ENCODE data around the gene GNAI3. TPM values are rescaled to one million over a fixed set of nuclear protein-coding genes. Genes with fewer than 3 reads are reported as not detected.
"Not testable (repeated sequence)": the region's sequence is repeated elsewhere in the genome, so short reads cannot be mapped to it uniquely, and the experiment has no call there.

Gene GNAI3
- total RNA-seq, 1 experiment from 2014 or later = 8.3 TPM

GRCh38 chr1:109657395-109657794 is 109.0 kb downstream of the GNAI3 start:
- in situ Hi-C loops (cut with HindIII; ENCODE audit: low pct_unique_long_range_greater_than_20kb, low sequenced_read_pairs) = no loop called here
- DNase-seq (ENCODE audit: low read depth, low spot score) = no peak

GRCh38 chr1:109657970-109658369 is 109.6 kb downstream of the GNAI3 start:
- in situ Hi-C loops (cut with HindIII; ENCODE audit: low pct_unique_long_range_greater_than_20kb, low sequenced_read_pairs) = no loop called here

GRCh38 chr1:109658533-109659042 is 110.2 kb downstream of the GNAI3 start:
- in situ Hi-C loops (cut with HindIII; ENCODE audit: low pct_unique_long_range_greater_than_20kb, low sequenced_read_pairs) = no loop called here
- DNase-seq (ENCODE audit: low read depth, low spot score) = no peak

More at GRCh38 chr1:109657970-109658369, 109.6 kb downstream of the GNAI3 start:
- no peak for DNase-seq (ENCODE audit: low read depth, low spot score)

GRCh38 chr1:109659145-109659544 is 110.7 kb downstream of the GNAI3 start:
- no peak for DNase-seq (ENCODE audit: low read depth, low spot score)
- in situ Hi-C loops (cut with HindIII; ENCODE audit: low pct_unique_long_range_greater_than_20kb, low sequenced_read_pairs) = no loop called here

GRCh38 chr1:109659997-109660690 is 111.7 kb downstream of the GNAI3 start:
- in situ Hi-C loops (cut with HindIII; ENCODE audit: low pct_unique_long_range_greater_than_20kb, low sequenced_read_pairs) = no loop called here
- DNase-seq (ENCODE audit: low read depth, low spot score) = no peak

- DNase-seq (ENCODE audit: low read depth, low spot score); in situ Hi-C loops (cut with HindIII; ENCODE audit: low pct_unique_long_range_greater_than_20kb, low sequenced_read_pairs): not testable (repeated sequence)
Observed at GRCh38 chr1:109660691-109661026, 112.2 kb downstream of the GNAI3 start.

- in situ Hi-C loops (cut with HindIII; ENCODE audit: low pct_unique_long_range_greater_than_20kb, low sequenced_read_pairs) = no loop called here
- no peak for DNase-seq (ENCODE audit: low read depth, low spot score)
Observed at GRCh38 chr1:109661391-109661790, 113.0 kb downstream of the GNAI3 start.

- no peak for DNase-seq (ENCODE audit: low read depth, low spot score)
- in situ Hi-C loops (cut with HindIII; ENCODE audit: low pct_unique_long_range_greater_than_20kb, low sequenced_read_pairs) = no loop called here
Observed at GRCh38 chr1:109664671-109665070, 116.3 kb downstream of the GNAI3 start.

- peak; percentile 65 for DNase-seq (ENCODE audit: low read depth, low spot score)
- in situ Hi-C loops (cut with HindIII; ENCODE audit: low pct_unique_long_range_greater_than_20kb, low sequenced_read_pairs) = no loop called here
Observed at GRCh38 chr1:109667452-109668122, 119.2 kb downstream of the GNAI3 start, which contains the start of gene GSTM2. Gene GSTM2 (plus strand): TSS chr1:109668057. CDS start chr1:109668116, 59 bp downstream.

Small RNA genes within 50 kb of the gene (small RNA-seq; reads per million reads assigned to genes)
- 0 to 0.05 reads per million in 2 experiments for gene RNU6V

Other genes with a start within 250 kb of the GNAI3 start
- 0.18 TPM in 1 of 2 replicates, not detected in the other for gene MYBPHL, start 241.6 kb upstream of the GNAI3 start, total RNA-seq (2014; rRNA removed; shearing (Covaris generic))
- gene SORT1, start 150.7 kb upstream of the GNAI3 start, total RNA-seq (2014; rRNA removed; shearing (Covaris generic)) = 23.7 and 25.8 TPM in 2 replicates
- 103 and 108 TPM in 2 replicates for gene PSMA5, start 122.2 kb upstream of the GNAI3 start, total RNA-seq (2014; rRNA removed; shearing (Covaris generic))
- gene SYPL2, start 82.1 kb upstream of the GNAI3 start, total RNA-seq (2014; rRNA removed; shearing (Covaris generic)) = 0.35 and 0.37 TPM in 2 replicates
- gene ATXN7L2, start 64.7 kb upstream of the GNAI3 start, total RNA-seq (2014; rRNA removed; shearing (Covaris generic)) = 0.88 and 1.4 TPM in 2 replicates
- gene CYB561D1, start 54.5 kb upstream of the GNAI3 start, total RNA-seq (2014; rRNA removed; shearing (Covaris generic)) = 4.5 and 4.7 TPM in 2 replicates
- gene AMIGO1, start 38.9 kb upstream of the GNAI3 start, total RNA-seq (2014; rRNA removed; shearing (Covaris generic)) = 2.4 and 2.6 TPM in 2 replicates
- gene GPR61, start 8.7 kb upstream of the GNAI3 start, total RNA-seq (2014; rRNA removed; shearing (Covaris generic)) = 0.03 and 0.98 TPM in 2 replicates
- 0.11 and 0.18 TPM in 2 replicates for gene GNAT2, start 71.0 kb downstream of the GNAI3 start, total RNA-seq (2014; rRNA removed; shearing (Covaris generic))
- gene AMPD2, start 71.2 kb downstream of the GNAI3 start, total RNA-seq (2014; rRNA removed; shearing (Covaris generic)) = 30.2 and 31.9 TPM in 2 replicates
- gene GSTM4, start 107.5 kb downstream of the GNAI3 start, total RNA-seq (2014; rRNA removed; shearing (Covaris generic)) = 32.1 and 43.6 TPM in 2 replicates
- 2.2 and 5.9 TPM in 2 replicates for gene GSTM2, start 119.4 kb downstream of the GNAI3 start, total RNA-seq (2014; rRNA removed; shearing (Covaris generic))
- not detected in 2 replicates for gene GSTM1, start 139.2 kb downstream of the GNAI3 start, total RNA-seq (2014; rRNA removed; shearing (Covaris generic))
- gene GSTM5, start 163.6 kb downstream of the GNAI3 start, total RNA-seq (2014; rRNA removed; shearing (Covaris generic)) = not detected in 2 replicates
- 67.6 and 72.1 TPM in 2 replicates for gene GSTM3, start 192.4 kb downstream of the GNAI3 start, total RNA-seq (2014; rRNA removed; shearing (Covaris generic))
- not detected in 2 replicates for gene EPS8L3, start 215.3 kb downstream of the GNAI3 start, total RNA-seq (2014; rRNA removed; shearing (Covaris generic))